NCI-H2081 (cell line): ENCODE results near the gene CLEC16A.
"Not testable (repeated sequence)": the region's sequence is repeated elsewhere in the genome, so short reads cannot be mapped to it uniquely, and the experiment has no call there.

Source experiments
- DNase-seq, 2 experiments: peaks; one replicate each; lab custom pipeline; 2025; lab: John Stamatoyannopoulos, UW

CLEC16A gene

GRCh38 chr16:10941127-10941933 lies 3.0 kb upstream of the CLEC16A start:
- DNase-seq: peak in 1 of 2 experiments; percentile 7

GRCh38 chr16:10941935-10942351 lies 2.4 kb upstream of the CLEC16A start:
- not testable (repeated sequence) for DNase-seq

- peak; percentile 90 to 92 for DNase-seq
Observed at GRCh38 chr16:10942352-10943063, 1.9 kb upstream of the CLEC16A start, which contains the start of gene DEXI. Gene DEXI, minus strand, starts transcription at chr16:10942468. Its CDS starts 463 bp downstream, at chr16:10942005.

GRCh38 chr16:10943064-10943353 lies 1.4 kb upstream of the CLEC16A start:
- DNase-seq: no peak

GRCh38 chr16:10945065-10945787 lies 862 bp downstream of the CLEC16A start:
- peak in 1 of 2 experiments; percentile 11 for DNase-seq

- no peak for DNase-seq
Observed at GRCh38 chr16:10946308-10946707, 1.9 kb downstream of the CLEC16A start.

GRCh38 chr16:10947211-10947787 lies 2.9 kb downstream of the CLEC16A start:
- no peak for DNase-seq

- DNase-seq: no peak
Observed at GRCh38 chr16:10949424-10949970, 5.1 kb downstream of the CLEC16A start.

GRCh38 chr16:10950393-10950792 lies 6.0 kb downstream of the CLEC16A start:
- no peak for DNase-seq

- peak in 1 of 2 experiments; percentile 23 for DNase-seq
Observed at GRCh38 chr16:10951026-10951425, 6.7 kb downstream of the CLEC16A start.

GRCh38 chr16:10954903-10955302 lies 10.5 kb downstream of the CLEC16A start:
- no peak for DNase-seq

GRCh38 chr16:10957771-10958482 lies 13.6 kb downstream of the CLEC16A start:
- no peak for DNase-seq

- no peak for DNase-seq
Observed at GRCh38 chr16:10959161-10959560, 14.8 kb downstream of the CLEC16A start.

GRCh38 chr16:10961231-10961630 lies 16.9 kb downstream of the CLEC16A start:
- no peak for DNase-seq

- DNase-seq: peak; percentile 68 to 71
Observed at GRCh38 chr16:10964039-10964890, 19.9 kb downstream of the CLEC16A start.

GRCh38 chr16:10964891-10965326 lies 20.5 kb downstream of the CLEC16A start:
- no peak for DNase-seq

GRCh38 chr16:10965440-10966061 lies 21.2 kb downstream of the CLEC16A start:
- DNase-seq: no peak

GRCh38 chr16:10966129-10966528 lies 21.8 kb downstream of the CLEC16A start:
- DNase-seq: no peak

GRCh38 chr16:10966559-10966958 lies 22.2 kb downstream of the CLEC16A start:
- not testable (repeated sequence) for DNase-seq

GRCh38 chr16:10967986-10968385 lies 23.6 kb downstream of the CLEC16A start:
- no peak for DNase-seq
